Measurements from ENCODE around the gene CNIH1.
"Not testable (repeated sequence)": the region's sequence is repeated elsewhere in the genome, so short reads cannot be mapped to it uniquely, and the experiment has no call there.

The CNIH1 gene

DNA sequence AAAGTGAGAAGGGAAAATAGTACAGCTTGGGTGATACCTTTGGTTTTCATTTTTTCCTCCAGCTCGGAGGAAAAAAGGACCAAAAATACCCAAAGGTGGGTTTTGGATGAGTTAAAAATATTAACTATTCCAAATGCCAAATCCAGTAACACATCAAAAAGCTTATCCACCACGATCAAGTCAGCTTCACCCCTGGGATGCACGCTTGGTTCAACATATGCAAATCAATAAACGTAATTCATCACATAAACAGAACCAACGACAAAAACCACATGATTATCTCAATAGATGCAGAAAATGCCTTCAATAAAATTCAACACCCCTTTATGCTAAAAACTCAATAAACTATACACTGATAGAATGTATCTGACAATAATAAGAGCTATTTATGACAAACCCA is 62.3 kb downstream of the CNIH1 start:
- not testable (repeated sequence) for DNase-seq

- DNase-seq = no peak
Observed at GRCh38 chr14:54377501-54377900, 63.7 kb downstream of the CNIH1 start.

GRCh38 chr14:54374117-54374884 is 66.9 kb downstream of the CNIH1 start:
- DNase-seq = no peak
